ENCODE results near the gene CTSO.

GRCh38 chr4:155952501-155952901 is 1.2 kb downstream of the CTSO start:
- TF ChIP-seq CTCF (conservative IDR thresholded peaks at IDR 0.05) (no peak), ZFX (IDR thresholded peaks at IDR 0.05) (no peak)
